Parathyroid adenoma (tissue), 2 donors: ENCODE measurements around the gene PAX8.

Experiments
- H2AFZ ChIP-seq: fragments of 300-600 bp; sonication (generic); one replicate; pipeline ENCODE4 v1.7.0; 2017; ENCODE audit warnings: antibody characterized with exemption, mild to moderate bottlenecking
- H3K27ac ChIP-seq: fragments of 300-600 bp; sonication (generic); one replicate; pipeline ENCODE4 v1.7.0; 2017
- H3K27me3 ChIP-seq: fragments of 300-600 bp; sonication (generic); one replicate; pipeline ENCODE4 v1.7.0; 2017; ENCODE audit warnings: low read length; ENCODE audit not compliant: control insufficient read depth, insufficient read depth
- H3K36me3 ChIP-seq: fragments of 300-600 bp; sonication (generic); one replicate; pipeline ENCODE4 v1.7.0; 2017; ENCODE audit warnings: low read length; ENCODE audit not compliant: control insufficient read depth, insufficient read depth
- H3K4me1 ChIP-seq: fragments of 300-600 bp; sonication (generic); one replicate; pipeline ENCODE4 v1.7.0; 2017; ENCODE audit warnings: control low read depth
- H3K4me2 ChIP-seq: fragments of 300-600 bp; sonication (generic); one replicate; pipeline ENCODE4 v1.7.0; 2017; ENCODE audit warnings: low read length
- H3K4me3 ChIP-seq: fragments of 300-600 bp; sonication (generic); one replicate; pipeline ENCODE4 v1.7.0; 2017; ENCODE audit warnings: low read depth, low read length
- H3K79me2 ChIP-seq: fragments of 300-600 bp; sonication (generic); one replicate; pipeline ENCODE4 v1.7.0; 2017; ENCODE audit warnings: control low read depth
- H3K9ac ChIP-seq: fragments of 300-600 bp; sonication (generic); one replicate; pipeline ENCODE4 v1.7.0; 2017; ENCODE audit warnings: mild to moderate bottlenecking
- H3K9me3 ChIP-seq: fragments of 300-600 bp; sonication (generic); one replicate; pipeline ENCODE4 v1.7.0; 2017; ENCODE audit warnings: low read length; ENCODE audit not compliant: control insufficient read depth
- CTCF ChIP-seq: fragments of 300-600 bp; sonication (generic); IDR thresholded peaks from one replicate; pipeline ENCODE4 v1.7.0; 2017; ENCODE audit warnings: antibody characterized with exemption, mild to moderate bottlenecking
- donor health status: primary hyperparathyroidism.

The PAX8 gene

GRCh38 chr2:113198790-113199612 lies 79.7 kb downstream of the PAX8 start:
- Histone ChIP-seq H2AFZ (peak overlapping the region; percentile 82), H3K4me2 (peak overlapping the region; percentile 98), H3K27me3 (no peaks in the 10 kb centered on the region), H3K27ac (peak overlapping the region; percentile 74), H3K4me3 (peak overlapping the region; percentile 71), H3K4me1 (peaks cover 4% of the 10 kb centered on the region), H3K79me2 (no peaks in the 10 kb centered on the region), H3K36me3 (no peaks in the 10 kb centered on the region), H3K9ac (no peak overlapping the region), H3K9me3 (no peaks in the 10 kb centered on the region)
- peak; percentile 93 for TF ChIP-seq CTCF

- no peak for TF ChIP-seq CTCF
- no peaks in the 10 kb centered on the region for H3K9me3 ChIP-seq
- peak overlapping the region; percentile 74 for H3K27ac ChIP-seq
- H2AFZ ChIP-seq, result peak overlapping the region; percentile 82
- no peaks in the 10 kb centered on the region for H3K27me3 ChIP-seq
- peak overlapping the region; percentile 71 for H3K4me3 ChIP-seq
- peaks cover 4% of the 10 kb centered on the region for H3K4me1 ChIP-seq
- no peaks in the 10 kb centered on the region for H3K79me2 ChIP-seq
- peak overlapping the region; percentile 98 for H3K4me2 ChIP-seq
- no peaks in the 10 kb centered on the region for H3K36me3 ChIP-seq
- no peak overlapping the region for H3K9ac ChIP-seq
These were observed 80.5 kb downstream of the PAX8 start for GRCh38 chr2:113198048-113198789.

DNA sequence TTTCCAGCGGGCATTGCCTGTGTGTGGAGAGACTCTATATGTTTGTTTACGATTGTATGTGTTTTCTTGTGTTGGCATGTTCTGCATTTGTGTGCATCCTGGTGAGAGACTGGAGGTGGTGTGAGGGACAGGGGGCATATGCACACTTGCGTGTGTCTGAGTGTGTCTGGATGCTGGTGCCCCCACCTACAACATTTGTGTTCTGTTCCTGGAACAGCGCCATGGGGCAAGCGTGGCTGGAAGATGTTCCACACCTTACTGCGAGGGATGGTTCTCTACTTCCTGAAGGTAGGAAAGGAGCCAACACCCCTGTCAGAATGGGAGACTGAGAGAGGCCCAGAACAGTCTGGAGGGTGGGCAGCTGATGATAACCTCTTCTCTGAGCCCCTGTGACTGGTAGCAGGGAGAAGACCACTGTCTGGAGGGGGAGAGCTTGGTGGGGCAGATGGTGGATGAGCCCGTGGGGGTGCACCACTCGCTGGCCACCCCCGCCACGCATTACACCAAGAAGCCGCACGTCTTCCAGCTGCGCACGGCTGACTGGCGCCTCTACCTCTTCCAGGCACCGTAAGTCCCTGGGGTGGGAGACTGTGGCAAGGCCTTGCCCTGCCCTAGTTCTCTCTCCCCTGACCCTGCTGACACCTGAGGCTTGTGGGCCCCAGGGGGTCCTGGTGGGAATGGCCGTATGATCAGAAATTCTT lies 81.2 kb downstream of the PAX8 start:
- Histone ChIP-seq H2AFZ (no peak overlapping the region), H3K36me3 (no peaks in the 10 kb centered on the region), H3K9ac (no peak overlapping the region), H3K27me3 (no peaks in the 10 kb centered on the region), H3K4me2 (no peak overlapping the region), H3K27ac (no peak overlapping the region), H3K79me2 (no peaks in the 10 kb centered on the region), H3K4me3 (no peak overlapping the region), H3K9me3 (no peaks in the 10 kb centered on the region), H3K4me1 (peaks cover 4% of the 10 kb centered on the region)
- no peak for TF ChIP-seq CTCF

DNA sequence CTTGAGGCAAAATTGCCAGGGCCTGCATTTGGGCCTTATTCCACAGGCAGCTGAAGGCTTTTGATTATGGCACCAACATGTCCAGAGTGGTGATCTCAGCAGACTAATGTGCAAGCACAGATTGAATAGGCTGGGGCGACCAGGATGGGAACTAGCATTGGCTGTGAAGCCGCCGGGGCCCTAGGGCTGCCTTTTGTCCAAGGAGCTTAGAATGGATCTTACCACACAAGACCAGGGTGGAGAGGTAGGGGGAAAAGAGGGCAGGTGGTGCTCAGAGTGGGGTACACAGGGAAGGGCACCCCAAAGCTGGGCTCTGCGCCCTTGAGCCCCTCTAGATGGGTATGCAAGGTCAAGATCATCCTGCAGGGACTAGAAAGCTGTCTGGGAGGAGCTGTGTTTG lies 81.9 kb downstream of the PAX8 start:
- H3K9ac ChIP-seq, result no peak overlapping the region
- H3K4me3 ChIP-seq, result no peak overlapping the region
- H3K79me2 ChIP-seq, result no peaks in the 10 kb centered on the region
- no peak for TF ChIP-seq CTCF
- no peak overlapping the region for H3K27ac ChIP-seq
- H3K36me3 ChIP-seq, result no peaks in the 10 kb centered on the region
- H3K4me2 ChIP-seq, result no peak overlapping the region
- no peaks in the 10 kb centered on the region for H3K9me3 ChIP-seq
- H2AFZ ChIP-seq, result no peak overlapping the region
- H3K4me1 ChIP-seq, result peaks cover 4% of the 10 kb centered on the region
- no peaks in the 10 kb centered on the region for H3K27me3 ChIP-seq
